GM19023 (cell line): Measurements from ENCODE around the gene USH2A.
A peak's percentile ranks its signal among the peaks of the same experiment; 100 is the strongest.

Experiments used
- ATAC-seq: cut with Tn5 transposase; IDR thresholded peaks from one replicate; pipeline ENCODE4 v1.9.1; 2021; ENCODE audit warnings: mild to moderate bottlenecking, moderate library complexity; ENCODE audit not compliant: unreplicated experiment

Gene USH2A

DNA sequence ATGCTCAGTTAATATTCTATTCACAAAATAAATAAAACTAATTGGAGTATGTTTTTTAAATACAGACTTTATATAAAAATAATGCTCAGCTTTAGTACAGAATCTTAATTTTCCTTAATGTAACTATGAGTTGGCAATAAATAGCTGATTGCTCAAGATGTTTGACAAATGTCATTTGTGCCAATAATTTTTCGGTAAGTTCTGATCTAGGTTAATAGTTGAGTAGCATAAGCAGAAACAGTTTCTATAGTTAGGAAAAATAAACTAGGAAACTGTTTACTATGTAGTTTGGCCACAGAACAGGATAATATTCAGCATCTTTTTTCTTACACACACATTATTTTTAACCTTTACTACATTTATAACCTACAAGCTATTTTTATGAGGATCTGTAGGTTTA, 815.8 kb downstream of the USH2A start:
- ATAC-seq, result no peak

DNA sequence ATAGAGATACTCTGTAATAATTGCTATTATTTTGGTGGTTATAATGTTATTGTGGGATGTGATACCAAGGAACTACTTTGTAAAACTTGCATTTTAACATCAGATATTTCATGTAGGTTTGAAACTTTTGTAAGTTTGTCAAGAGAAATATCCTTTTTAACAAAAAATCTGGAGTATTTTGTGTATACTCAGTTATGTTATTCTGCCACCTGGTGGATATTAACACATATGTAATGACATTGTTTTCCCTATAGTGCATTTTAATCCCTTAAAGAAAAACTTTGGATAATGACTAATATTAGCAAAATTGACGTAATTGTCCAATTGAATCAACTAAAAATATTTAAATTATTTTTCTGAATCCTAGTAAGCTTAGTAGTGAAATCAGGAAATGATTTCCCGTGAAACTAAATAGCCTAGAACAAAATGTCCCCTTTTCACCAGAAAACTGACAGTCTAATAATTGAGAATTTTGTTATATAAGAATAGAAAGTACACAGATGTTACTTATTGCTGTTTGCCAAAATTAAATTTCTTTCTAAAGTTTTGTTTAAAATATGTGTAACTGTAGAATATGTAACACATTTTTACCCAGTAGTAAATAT, 816.6 kb downstream of the USH2A start:
- no peak for ATAC-seq

DNA sequence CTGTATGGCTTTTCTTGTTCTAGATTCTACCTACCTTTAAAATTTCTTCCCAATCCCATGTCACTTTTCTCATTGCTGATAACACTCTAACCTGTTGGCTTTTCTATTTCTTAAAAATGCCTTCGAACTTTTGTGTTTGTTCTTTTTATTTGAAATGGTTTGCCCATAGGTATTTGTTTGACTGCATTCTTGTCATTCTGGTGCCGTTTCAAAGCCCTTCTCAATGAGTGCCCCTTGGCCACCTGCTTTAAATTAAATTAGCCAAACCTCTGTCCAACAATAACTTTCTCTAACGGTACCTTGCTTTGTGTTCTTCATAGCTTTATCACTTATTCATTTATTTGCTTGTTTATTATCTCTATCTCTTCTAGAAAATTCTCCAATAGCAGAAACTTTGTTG, 817.2 kb downstream of the USH2A start:
- no peak for ATAC-seq

DNA sequence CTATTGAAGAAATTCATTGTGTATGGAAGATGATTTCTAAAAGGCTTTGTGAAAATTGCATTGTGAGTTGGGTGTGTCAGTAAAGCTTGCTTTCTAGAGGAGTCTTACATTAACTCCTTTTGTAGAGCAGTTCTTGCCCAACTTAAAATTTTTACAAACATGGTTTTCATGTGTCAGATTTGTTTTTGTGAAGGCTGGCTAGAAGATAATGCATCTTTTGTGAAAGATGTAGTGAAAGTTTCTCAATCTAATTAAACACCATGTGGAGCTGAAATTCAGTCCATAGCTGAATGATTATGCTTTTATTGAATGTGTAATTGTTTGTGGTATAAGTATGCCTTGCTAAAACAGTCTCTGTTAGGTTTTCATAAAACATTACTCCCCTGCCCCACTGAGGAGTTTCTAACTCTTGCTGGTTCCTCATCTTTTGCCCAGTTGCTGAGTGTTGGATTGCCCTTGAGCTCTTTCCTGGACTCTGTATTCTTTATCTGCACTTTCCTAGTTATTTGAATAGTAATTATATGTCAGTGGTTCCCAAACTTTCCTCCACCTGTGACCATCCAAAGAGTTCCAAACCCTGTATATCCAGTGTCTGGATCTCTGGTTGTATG, 818.1 kb downstream of the USH2A start:
- ATAC-seq, result no peak

DNA sequence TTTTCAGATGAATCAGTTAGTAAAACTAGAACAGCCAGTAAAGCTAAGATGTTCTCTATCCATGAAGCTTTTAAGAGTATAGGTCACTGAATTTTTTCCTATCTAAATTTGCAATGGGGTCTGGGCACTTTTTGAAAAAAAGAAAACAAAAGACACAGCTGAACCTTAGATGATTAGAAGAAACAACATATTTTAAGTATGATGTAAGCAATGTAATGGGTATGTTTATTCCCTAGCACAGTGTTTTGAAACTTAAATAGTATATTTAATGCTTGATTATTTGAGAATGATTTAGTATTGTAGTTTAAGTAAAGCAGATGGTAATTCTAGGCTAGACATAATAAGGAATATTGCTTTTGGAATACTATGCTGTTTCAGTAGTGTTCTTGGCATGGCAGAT, 819.9 kb downstream of the USH2A start:
- ATAC-seq, result no peak

DNA sequence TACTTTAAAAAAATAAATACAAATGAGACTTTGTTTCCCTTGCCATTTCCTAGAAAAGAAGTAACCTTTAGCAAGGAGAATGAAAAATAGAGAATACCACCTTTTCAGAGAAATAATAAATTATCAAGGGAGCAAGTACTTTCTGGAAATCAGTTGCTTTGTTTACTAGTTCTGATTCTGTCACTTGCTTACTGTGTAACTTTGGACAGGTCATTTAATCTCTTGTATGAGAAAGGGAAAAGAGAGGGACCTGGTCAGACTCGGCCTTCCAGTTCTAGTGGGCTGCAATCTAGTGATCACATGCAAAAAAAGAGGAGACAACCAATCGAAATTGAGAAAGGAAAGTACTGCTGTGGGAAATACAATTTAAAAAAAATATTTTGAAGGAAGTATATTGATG, 822.0 kb downstream of the USH2A start:
- ATAC-seq, result no peak

DNA sequence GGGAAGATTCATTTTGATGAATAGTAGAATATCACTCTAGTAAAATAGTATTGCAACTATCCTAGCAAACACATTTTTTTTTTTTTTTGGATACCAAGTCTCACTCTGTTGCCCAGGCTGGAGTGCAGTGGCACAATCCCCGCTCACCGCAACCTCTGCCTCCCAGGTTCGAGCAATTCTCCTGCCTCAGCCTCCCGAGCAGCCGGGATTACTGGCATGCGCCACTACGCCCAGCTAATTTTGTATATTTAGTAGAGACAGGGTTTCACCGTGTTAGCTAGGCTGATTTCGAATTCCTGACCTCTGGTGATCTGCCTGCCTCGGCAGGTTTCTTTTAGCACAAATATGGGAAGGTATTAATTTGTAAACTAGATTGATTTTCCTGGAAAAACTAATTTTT, 822.4 kb downstream of the USH2A start:
- ATAC-seq, result no peak

DNA sequence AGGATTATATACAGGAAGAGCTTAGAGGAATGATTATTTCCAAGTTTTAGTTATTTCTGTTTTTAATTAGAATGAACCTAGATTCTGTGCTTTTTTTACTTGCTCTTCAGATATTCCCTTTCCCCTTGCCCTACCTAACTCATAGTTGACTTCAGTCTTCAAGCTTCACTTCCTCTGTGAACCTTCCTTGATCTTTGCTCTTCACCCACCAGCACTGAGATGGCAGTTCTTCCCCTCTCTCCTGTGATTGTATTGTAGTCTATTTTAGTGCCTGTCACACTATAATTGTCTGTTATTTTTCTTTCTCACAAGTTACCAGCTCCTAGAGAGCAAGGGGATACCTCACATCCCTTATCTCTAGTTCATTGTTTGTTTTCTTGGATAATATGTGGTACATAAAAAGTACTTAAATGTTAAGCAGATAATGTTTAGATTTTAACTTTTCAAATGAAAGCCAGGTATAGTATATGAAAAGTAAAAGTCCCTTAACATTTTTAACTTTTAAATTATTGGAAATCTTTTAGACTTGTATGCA, 822.9 kb downstream of the USH2A start:
- ATAC-seq, result no peak

DNA sequence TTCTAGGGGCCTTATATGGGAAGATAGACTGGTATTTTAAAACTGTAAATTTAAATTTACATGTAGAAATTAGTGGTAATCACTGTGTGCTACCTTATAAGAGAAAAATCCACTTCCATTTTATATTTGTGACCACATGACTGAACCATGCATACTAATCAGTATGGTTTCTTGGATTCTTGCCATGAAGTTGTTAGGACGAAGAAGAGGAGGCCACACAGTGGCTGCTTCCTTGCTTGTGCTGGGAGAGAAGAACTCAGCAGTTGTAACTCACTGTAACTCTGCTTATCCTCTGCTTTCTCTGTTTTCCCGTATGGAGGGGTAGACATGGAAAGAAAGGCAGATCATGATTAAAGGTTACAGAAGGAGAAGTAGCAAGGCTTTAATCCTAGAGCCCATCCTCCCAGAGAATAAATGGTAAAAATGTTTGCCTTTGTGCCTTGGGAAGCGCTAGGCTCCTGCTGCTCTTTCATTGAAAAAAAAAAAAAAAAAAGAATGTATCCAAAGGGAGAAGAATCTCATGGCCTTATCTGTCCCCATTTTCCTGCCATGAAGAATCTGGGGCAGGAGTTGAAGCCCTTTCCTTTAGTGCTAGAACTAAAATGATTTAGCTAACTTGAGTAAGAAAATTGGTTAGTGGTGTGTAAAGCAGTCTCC, 823.7 kb downstream of the USH2A start:
- ATAC-seq, result no peak

DNA sequence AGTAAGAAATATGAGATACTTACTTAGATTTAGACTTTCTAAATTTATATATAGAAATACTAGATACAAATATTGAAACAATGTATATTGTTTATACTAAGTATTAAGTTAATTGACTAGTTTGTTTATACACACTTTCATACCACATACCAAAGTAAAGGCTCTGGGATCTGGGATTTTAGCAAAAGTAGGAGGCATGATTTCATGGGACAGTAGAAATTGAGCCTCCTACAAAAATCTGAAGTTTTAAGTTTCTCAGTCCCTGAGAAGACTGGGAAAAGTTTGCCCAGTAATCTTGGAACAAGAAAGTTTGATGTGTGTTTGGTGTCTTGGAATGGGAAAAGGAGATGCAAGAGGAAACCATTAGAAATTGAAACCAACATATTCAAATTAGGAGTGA, 825.3 kb downstream of the USH2A start:
- no peak for ATAC-seq

DNA sequence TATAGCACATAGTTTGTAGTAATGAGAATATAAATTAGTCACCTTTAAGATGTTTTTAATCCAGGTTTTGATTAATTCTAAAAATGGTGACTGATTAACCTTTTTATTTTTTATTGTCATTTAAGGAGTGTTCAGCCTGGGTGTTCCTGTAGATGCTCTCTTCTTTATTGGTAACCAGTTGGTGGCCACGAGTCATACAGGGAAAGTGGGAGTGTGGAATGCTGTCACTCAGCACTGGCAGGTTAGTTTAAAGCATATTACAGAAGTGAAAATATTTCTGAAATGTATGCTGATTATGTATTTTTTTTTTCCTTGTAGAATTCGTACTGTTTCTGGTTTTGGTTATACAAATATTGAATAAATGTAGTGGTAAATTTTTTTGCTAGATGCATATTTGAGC, 828.0 kb downstream of the USH2A start:
- no peak for ATAC-seq

DNA sequence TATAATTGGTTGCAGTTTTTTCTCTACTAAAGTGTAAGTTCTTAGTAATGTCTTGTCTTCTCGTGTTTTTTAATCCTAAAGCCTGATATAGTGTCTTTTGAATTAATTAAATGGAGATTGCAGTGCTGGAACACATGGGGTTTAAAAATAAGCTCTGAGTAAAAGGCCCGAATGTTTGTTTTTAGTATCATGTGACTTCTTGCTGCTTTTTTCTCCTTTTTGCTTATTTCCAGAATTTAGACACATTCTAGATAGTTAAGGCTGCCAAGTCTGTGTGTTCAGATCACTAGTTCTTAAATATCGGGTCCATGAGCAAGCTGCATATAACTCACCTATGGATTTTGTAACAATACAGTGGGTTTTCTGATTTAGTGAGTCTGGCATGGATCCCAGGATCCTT, 828.6 kb downstream of the USH2A start:
- ATAC-seq, result no peak

DNA sequence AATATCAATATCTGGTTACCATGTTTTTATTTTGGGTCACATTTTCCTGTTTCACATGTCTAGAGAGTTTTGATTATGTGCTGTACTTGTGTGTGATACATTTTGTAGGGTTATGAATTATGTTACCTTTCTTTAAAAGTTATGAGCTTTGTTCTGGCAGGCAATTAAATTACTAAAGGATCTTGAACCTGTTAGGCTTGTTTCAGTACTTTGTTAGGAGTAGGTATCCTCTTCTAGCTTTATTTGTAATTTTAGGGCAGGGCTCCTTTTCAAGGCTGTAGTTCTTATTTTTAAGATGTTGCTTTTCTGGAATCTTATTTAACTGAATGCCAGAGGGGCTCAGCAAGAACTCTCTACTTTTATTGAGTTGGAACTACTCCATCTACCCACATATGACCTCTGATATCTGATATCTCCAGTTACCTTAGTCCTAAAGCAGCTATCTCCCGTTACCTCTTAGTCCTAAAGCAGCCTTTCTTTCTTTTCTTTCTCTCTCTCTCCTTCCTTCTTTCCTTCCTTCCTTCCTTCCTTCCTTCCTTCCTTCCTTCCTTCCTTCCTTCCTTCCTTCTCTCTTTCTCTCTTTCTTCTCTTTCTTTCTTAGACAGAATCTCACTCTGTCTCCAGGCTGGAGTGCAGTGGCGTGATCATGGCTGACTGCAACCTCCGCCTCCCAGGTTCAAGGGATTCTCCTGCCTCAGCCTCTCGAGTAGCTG, 832.3 kb downstream of the USH2A start:
- no peak for ATAC-seq

DNA sequence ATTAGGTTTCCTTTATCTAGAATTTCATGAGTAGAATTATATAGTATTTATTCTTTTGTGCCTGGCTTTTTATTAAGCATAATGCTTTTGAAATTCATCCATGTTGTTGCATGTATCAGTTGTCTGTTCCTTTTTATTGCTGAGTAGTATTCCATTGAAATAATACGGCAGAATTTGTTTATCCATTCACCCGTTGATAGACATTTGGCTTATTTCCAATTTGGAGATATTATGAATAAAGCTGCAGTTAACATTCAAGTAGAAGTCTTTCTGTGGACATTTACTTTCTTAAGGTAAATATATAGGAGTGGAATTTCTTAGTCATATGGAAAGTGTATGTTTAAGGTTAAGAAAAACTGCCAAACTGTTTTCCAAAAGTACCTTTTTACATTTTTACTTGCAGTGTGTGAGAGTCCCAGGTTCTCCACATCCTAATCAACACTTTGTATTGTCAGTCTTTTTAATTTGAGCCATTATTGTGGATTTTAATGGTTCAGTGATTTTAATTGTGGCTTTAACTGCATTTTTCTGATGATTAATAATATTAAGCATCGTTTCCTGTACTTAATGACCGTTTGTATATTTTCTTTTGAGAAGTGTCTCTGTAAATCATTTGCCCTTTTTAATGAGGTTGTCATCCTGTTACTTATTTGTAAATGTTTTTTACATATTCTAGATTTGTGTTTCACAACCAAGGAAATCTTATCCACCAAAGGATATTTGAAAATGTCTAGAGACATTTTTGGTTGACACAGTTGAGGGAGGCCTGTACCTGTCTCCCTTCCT, 833.4 kb downstream of the USH2A start:
- ATAC-seq, result no peak

DNA sequence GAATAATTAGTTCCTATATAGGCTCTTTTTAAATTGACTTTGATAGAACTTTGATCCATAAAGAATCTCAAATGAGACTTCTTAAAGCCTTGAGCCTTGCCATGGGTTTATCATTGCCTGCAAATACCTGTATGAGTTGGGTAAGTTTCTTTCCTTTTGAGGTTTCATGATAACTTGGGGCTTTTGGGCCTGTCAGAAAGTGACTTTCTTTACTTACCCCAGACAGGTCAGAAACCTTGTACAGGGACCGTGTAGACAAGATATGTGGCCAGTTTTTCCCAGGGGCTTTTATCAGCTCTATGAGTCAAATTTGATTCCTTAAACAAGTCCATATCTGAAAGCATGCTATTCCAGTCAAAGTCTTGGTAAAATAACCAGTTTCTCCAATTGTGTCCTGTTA, 838.9 kb downstream of the USH2A start:
- peak; percentile 62 for ATAC-seq

DNA sequence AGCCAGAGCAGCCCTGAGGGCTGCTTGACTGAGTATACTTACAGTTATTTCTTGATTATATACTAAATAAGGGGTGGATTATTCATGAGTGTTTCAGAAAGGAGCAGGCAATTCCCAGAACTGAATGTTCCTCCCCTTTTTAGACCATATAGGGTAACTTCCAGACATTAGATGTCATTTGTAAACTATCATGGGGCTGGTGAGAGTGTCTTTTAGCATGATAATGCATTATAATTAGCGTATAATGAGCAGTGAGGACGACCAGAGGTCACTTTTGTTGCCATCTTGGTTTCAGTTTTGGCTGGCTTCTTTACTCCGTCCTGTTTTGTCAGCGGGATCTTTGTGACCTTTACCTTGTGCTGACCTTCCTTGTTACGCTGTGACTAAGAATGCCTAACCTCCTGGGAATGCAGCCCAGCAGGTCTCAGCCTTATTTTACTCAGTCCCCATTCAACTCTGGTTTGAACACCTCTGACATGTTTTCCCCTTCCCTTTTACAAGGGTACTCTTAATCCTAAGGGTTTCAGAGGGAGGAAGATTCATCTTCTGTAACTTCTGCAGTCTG, 840.0 kb downstream of the USH2A start:
- ATAC-seq, result no peak

DNA sequence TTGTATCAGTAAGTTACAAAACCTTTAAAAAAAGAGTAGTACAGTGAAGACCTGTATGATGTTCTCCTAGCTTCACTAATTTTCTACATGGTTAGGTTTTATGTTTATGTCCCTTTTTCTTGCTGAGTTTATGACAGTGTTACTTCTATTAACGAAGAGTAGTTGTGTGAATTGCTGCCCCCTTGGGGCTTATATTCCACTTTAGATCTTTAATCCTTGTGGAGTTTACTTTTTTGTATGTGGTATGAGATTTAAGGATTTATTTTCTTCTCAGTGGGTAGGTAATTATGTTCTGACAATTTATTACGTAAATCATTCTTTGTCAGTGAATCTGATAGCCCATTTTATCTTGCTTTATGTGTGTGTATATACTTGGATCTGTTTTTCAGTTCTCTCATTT, 841.4 kb downstream of the USH2A start:
- ATAC-seq, result no peak
